Measurements from ENCODE around the gene ZDHHC1. TPM values are rescaled to one million over a fixed set of nuclear protein-coding genes. Genes with fewer than 3 reads are reported as not detected.

ZDHHC1 gene
- total RNA-seq, 2 donors from 2014 or later, result 7.9 to 8.7 TPM

GRCh38 chr16:67394155-67395104, 21.8 kb downstream of the ZDHHC1 start:
- intact Hi-C loops (cut with DNase I), result loop anchor here (10.0 kb wide), 1 partner anchor 50 kb away; no protein-coding TSS in a partner anchor
- Histone ChIP-seq H3K4me1 (peaks cover 21% of the 10 kb centered on the region), H3K9ac (ENCODE audit: low read depth in 2 of 2, low read length in 2 of 2) (peak overlapping the region; percentile 43 to 64), H3K4me3 (no peak overlapping the region), H3K9me3 (no peaks in the 10 kb centered on the region), H3K27me3 (peaks cover 7% of the 10 kb centered on the region), H3K36me3 (no peaks in the 10 kb centered on the region), H3K27ac (no peak overlapping the region)
- no peak for TF ChIP-seq CTCF (IDR thresholded peaks at IDR 0.05)
- DNase-seq, result no peak

- Histone ChIP-seq H3K4me3 (peak overlapping the region; percentile 29), H3K27ac (peak overlapping the region; percentile 15), H3K9me3 (no peaks in the 10 kb centered on the region), H3K36me3 (no peaks in the 10 kb centered on the region), H3K4me1 (peaks cover 21% of the 10 kb centered on the region), H3K9ac (ENCODE audit: low read depth in 2 of 2, low read length in 2 of 2) (peak overlapping the region; percentile 43 to 64), H3K27me3 (peaks cover 7% of the 10 kb centered on the region)
- DNase-seq, result no peak
- intact Hi-C loops (cut with DNase I), result loop anchor here (10.0 kb wide), 1 partner anchor 49 kb away; no protein-coding TSS in a partner anchor
- TF ChIP-seq CTCF (IDR thresholded peaks at IDR 0.05), result no peak
Observed at GRCh38 chr16:67393788-67394154, 22.5 kb downstream of the ZDHHC1 start.

GRCh38 chr16:67393111-67393787, 23.0 kb downstream of the ZDHHC1 start, which contains the start of gene TPPP3:
TSS of gene TPPP3 (minus strand) at chr16:67393498. CDS start at chr16:67391111, 2,387 bp downstream.
- intact Hi-C loops (cut with DNase I), result loop anchor here (10.0 kb wide), 1 partner anchor 48 kb away; no protein-coding TSS in a partner anchor
- no peaks in the 10 kb centered on the region for H3K9me3 ChIP-seq
- H3K27ac ChIP-seq, result peak within 1 kb of the TSS; percentile 15
- H3K9ac ChIP-seq (ENCODE audit: low read depth in 2 of 2, low read length in 2 of 2), result peak within 1 kb of the TSS; percentile 64 to 67
- H3K4me3 ChIP-seq, result peak within 1 kb of the TSS; percentile 29
- DNase-seq, result peak; percentile 93
- peak; percentile 52 for TF ChIP-seq CTCF (IDR thresholded peaks at IDR 0.05)
- peaks cover 21% of the 10 kb centered on the region for H3K4me1 ChIP-seq
- peaks cover 7% of the 10 kb centered on the region for H3K27me3 ChIP-seq
- H3K36me3 ChIP-seq, result no peaks in the 10 kb centered on the region

GRCh38 chr16:67392301-67393059, 23.8 kb downstream of the ZDHHC1 start:
- peak overlapping the region; percentile 29 for H3K4me3 ChIP-seq
- H3K4me1 ChIP-seq, result peaks cover 21% of the 10 kb centered on the region
- H3K36me3 ChIP-seq, result no peaks in the 10 kb centered on the region
- peaks cover 7% of the 10 kb centered on the region for H3K27me3 ChIP-seq
- TF ChIP-seq CTCF (IDR thresholded peaks at IDR 0.05), result no peak
- peak overlapping the region; percentile 64 to 67 for H3K9ac ChIP-seq (ENCODE audit: low read depth in 2 of 2, low read length in 2 of 2)
- H3K9me3 ChIP-seq, result no peaks in the 10 kb centered on the region
- no peak overlapping the region for H3K27ac ChIP-seq
- intact Hi-C loops (cut with DNase I), result loop anchor here (10.0 kb wide), 1 partner anchor 48 kb away; no protein-coding TSS in a partner anchor
- DNase-seq, result no peak
